ENCODE results near the gene GSK3B. TPM values are rescaled to one million over a fixed set of nuclear protein-coding genes. Genes with fewer than 3 reads are reported as not detected.

The GSK3B gene
- total and polyA plus RNA-seq, 2 experiments from 2014 or later: 19.7 to 43.1 TPM

DNA sequence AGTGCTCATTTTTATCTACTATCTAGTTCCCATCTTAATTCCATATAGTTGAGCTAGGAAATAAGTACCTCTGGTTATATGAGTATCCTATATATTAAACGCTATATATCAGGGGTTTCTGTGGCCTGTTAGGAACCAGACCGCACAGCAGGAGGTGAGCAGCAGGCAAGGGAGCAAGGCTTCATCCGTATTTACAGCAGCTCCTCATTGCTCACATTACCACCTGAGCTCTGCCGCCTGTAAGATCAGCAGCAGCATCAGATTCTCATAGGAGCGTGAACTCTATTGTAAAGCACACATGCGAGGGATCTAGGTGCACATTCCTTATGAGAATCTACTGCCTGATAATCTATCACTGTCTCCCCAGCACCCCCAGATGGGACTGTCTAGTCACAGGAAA is 23.0 kb downstream of the GSK3B start:
- TF ChIP-seq EZH2 (IDR thresholded peaks at IDR 0.05; ENCODE audit: insufficient read depth, poor library complexity, severe bottlenecking) (no peak), EZH2phosphoT487 (IDR thresholded peaks at IDR 0.05; ENCODE audit: insufficient read depth, low read depth) (no peak)
- Histone ChIP-seq H3K4me3 (no peak overlapping the region), H4K20me1 (ENCODE audit: insufficient read depth) (peaks cover 60% of the 10 kb centered on the region), H3K27ac (no peak overlapping the region), H2AFZ (no peak overlapping the region), H3F3A (ENCODE audit: insufficient read depth) (peaks cover 18% of the 10 kb centered on the region; the same call in 1 of the 2 replicates), H3K4me1 (ENCODE audit: insufficient read depth) (no peaks in the 10 kb centered on the region), H3K4me2 (ENCODE audit: unreplicated experiment) (no peak overlapping the region), H3K36me3 (ENCODE audit: low read depth) (no peaks in the 10 kb centered on the region), H3K9me2 (ENCODE audit: insufficient read depth) (no peaks in the 10 kb centered on the region), H3K9me3 (ENCODE audit: low read depth) (no peaks in the 10 kb centered on the region), H3K79me2 (ENCODE audit: insufficient read depth) (peaks cover 100% of the 10 kb centered on the region), H3K9ac (no peak overlapping the region), H3K27me3 (replicated peaks; ENCODE audit: insufficient read depth) (no peaks in the 10 kb centered on the region)
- WGBS, 2 experiments (ENCODE audit: low coverage in 1 of 2, low lambda C conversion rate in 2 of 2, missing lambda C conversion rate in 2 of 2): 87 to 92% methylated on average over 6 of the region's 6 CpGs
- DNase-seq: no peak
- in situ Hi-C loops (cut with MboI): no loop called here

DNA sequence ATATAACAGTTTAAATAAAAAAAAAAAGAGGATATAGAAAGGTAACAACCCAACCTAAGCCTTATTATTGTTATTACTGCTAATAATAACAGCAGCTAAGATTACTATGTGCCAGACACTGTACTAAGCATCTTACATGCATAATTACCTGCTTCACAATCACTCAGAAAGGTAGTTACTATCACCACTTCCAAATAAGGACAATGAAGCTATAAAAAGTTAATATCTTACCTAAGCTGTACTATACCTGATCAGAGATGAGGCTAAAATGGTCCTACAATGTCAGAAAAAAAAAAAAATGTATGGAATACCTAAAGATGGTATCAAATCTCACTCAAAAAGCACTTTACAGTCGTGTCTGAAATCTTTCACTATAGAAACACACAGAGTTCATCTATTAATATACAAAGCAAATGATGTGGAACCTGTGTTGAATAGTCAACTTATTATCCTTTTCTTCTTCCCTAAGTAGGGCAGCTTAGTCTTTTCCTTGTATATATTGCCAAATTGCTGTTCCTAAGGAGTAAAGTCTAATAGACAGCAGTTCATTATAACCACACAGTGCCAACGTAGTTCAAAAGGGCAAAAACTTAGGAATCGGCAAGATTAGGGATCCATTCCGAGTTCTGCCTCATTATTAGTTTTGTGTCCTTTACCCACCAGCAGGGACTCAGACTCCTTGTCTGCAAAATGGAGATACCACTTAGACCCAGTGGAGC is 23.8 kb downstream of the GSK3B start:
- in situ Hi-C loops (cut with MboI): no loop called here

DNA sequence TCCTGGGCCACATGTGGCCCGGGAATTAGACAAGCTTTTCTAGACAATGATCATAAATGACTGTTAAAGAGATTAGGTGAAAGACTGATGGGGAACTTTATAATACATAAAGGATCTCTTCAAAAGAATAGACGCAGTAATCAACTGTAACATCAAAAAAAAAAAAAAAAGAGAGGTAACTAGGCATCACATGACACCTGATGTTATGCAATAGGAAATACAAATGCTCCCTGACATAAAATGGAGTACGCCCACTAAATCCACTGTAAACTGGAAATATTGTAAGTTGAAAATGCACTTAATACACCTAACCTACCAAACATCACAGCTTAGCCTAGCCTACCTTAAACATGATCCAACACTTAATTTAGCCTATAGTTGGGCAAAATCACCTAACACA is 27.2 kb downstream of the GSK3B start:
- TF ChIP-seq EZH2phosphoT487 (IDR thresholded peaks at IDR 0.05; ENCODE audit: insufficient read depth, low read depth): no peak
- no peak for TF ChIP-seq EZH2 (IDR thresholded peaks at IDR 0.05; ENCODE audit: insufficient read depth, poor library complexity, severe bottlenecking)
- Histone ChIP-seq H3K79me2 (ENCODE audit: insufficient read depth) (peaks cover 100% of the 10 kb centered on the region), H2AFZ (no peak overlapping the region), H3K9ac (no peak overlapping the region), H3F3A (ENCODE audit: insufficient read depth) (peaks cover 12% of the 10 kb centered on the region; the same call in 1 of the 2 replicates), H3K9me2 (ENCODE audit: insufficient read depth) (no peaks in the 10 kb centered on the region; the same call in 1 of the 2 replicates), H3K4me3 (no peak overlapping the region), H3K9me3 (ENCODE audit: low read depth) (no peaks in the 10 kb centered on the region), H3K27ac (no peak overlapping the region), H3K4me1 (ENCODE audit: insufficient read depth) (no peaks in the 10 kb centered on the region), H4K20me1 (ENCODE audit: insufficient read depth) (peaks cover 77% of the 10 kb centered on the region), H3K27me3 (replicated peaks; ENCODE audit: insufficient read depth) (no peaks in the 10 kb centered on the region), H3K4me2 (ENCODE audit: unreplicated experiment) (no peak overlapping the region), H3K36me3 (ENCODE audit: low read depth) (no peaks in the 10 kb centered on the region; the same call in 1 of the 2 replicates)
- DNase-seq: no peak
- WGBS, 2 experiments (ENCODE audit: low coverage in 1 of 2, low lambda C conversion rate in 2 of 2, missing lambda C conversion rate in 2 of 2): 81 to 91% methylated on average over 3 of the region's 3 CpGs
- in situ Hi-C loops (cut with MboI): no loop called here

More for the DNA sequence above, 23.8 kb downstream of the GSK3B start:
- H3K27me3 ChIP-seq (replicated peaks; ENCODE audit: insufficient read depth): no peaks in the 10 kb centered on the region
- DNase-seq: no peak
- H3K79me2 ChIP-seq (ENCODE audit: insufficient read depth): peaks cover 100% of the 10 kb centered on the region
- peaks cover 59% of the 10 kb centered on the region for H4K20me1 ChIP-seq (ENCODE audit: insufficient read depth)
- H3K4me3 ChIP-seq: no peak overlapping the region
- H2AFZ ChIP-seq: no peak overlapping the region
- H3K9me3 ChIP-seq (ENCODE audit: low read depth): no peaks in the 10 kb centered on the region
- no peak overlapping the region for H3K4me2 ChIP-seq (ENCODE audit: unreplicated experiment)
- H3K9me2 ChIP-seq (ENCODE audit: insufficient read depth): no peaks in the 10 kb centered on the region
- 83 to 87% methylated on average over 4 of the region's 4 CpGs for WGBS, 2 experiments (ENCODE audit: low coverage in 1 of 2, low lambda C conversion rate in 2 of 2, missing lambda C conversion rate in 2 of 2)
- H3K9ac ChIP-seq: no peak overlapping the region
- no peak overlapping the region for H3K27ac ChIP-seq
- no peak for TF ChIP-seq EZH2phosphoT487 (IDR thresholded peaks at IDR 0.05; ENCODE audit: insufficient read depth, low read depth)
- no peak for TF ChIP-seq EZH2 (IDR thresholded peaks at IDR 0.05; ENCODE audit: insufficient read depth, poor library complexity, severe bottlenecking)
- peaks cover 12% of the 10 kb centered on the region; the same call in 1 of the 2 replicates for H3F3A ChIP-seq (ENCODE audit: insufficient read depth)
- H3K4me1 ChIP-seq (ENCODE audit: insufficient read depth): no peaks in the 10 kb centered on the region
- H3K36me3 ChIP-seq (ENCODE audit: low read depth): no peaks in the 10 kb centered on the region

DNA sequence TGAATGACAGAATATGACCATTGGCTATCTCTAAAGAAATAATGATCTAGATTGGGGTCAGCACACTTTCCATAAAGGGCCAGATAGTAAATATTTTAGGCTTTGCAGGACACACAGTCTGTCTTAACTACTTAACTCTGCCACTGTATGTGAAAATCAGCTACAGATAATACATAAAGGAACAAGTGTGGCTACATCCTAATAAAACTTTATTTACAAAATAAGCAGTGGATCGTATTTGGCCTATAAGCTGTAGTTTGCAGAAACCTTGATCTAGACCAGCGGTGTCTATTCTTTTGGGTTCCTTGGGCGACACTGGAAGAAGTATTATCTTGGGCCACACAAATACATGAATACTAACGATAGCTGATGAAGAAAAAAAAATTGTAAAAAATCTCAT is 27.6 kb downstream of the GSK3B start:
- WGBS, 2 experiments (ENCODE audit: low coverage in 1 of 2, low lambda C conversion rate in 2 of 2, missing lambda C conversion rate in 2 of 2): 87 to 88% methylated on average over 4 of the region's 4 CpGs
- no peak for DNase-seq

More for the DNA sequence above, 27.6 kb downstream of the GSK3B start:
- H3F3A ChIP-seq (ENCODE audit: insufficient read depth): peaks cover 12% of the 10 kb centered on the region; the same call in 1 of the 2 replicates
- no peak overlapping the region for H2AFZ ChIP-seq
- no peaks in the 10 kb centered on the region for H3K9me3 ChIP-seq (ENCODE audit: low read depth)
- H3K9ac ChIP-seq: no peak overlapping the region
- peaks cover 100% of the 10 kb centered on the region for H3K79me2 ChIP-seq (ENCODE audit: insufficient read depth)
- peaks cover 76% of the 10 kb centered on the region for H4K20me1 ChIP-seq (ENCODE audit: insufficient read depth)
- no peak overlapping the region for H3K4me3 ChIP-seq
- no peaks in the 10 kb centered on the region for H3K4me1 ChIP-seq (ENCODE audit: insufficient read depth)
- H3K9me2 ChIP-seq (ENCODE audit: insufficient read depth): no peaks in the 10 kb centered on the region; the same call in 1 of the 2 replicates
- H3K27ac ChIP-seq: no peak overlapping the region
- no peak for TF ChIP-seq EZH2phosphoT487 (IDR thresholded peaks at IDR 0.05; ENCODE audit: insufficient read depth, low read depth)
- in situ Hi-C loops (cut with MboI): no loop called here
- no peaks in the 10 kb centered on the region; the same call in 1 of the 2 replicates for H3K36me3 ChIP-seq (ENCODE audit: low read depth)
- H3K27me3 ChIP-seq (replicated peaks; ENCODE audit: insufficient read depth): no peaks in the 10 kb centered on the region
- no peak overlapping the region for H3K4me2 ChIP-seq (ENCODE audit: unreplicated experiment)
